Measurements from ENCODE around the gene TUBA1B.

DNA sequence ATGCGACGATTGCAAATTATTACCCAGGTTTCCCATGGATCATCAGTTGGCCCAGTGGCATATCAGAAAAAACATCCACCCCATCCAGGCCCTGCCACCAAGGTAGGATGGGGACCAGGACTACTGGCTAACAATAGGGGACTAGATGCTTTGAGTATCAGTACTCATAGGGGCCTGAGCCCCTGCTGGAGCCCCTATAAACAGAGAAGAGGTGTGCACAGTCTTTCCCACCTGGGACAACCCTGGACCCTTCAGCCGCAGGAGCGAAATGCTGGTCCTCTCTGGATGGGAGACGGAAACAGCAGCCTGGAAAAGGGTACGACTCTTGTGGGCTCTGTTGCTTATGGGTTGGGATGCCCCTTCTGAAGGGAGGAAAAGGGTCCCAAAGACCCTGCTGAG is 42.3 kb downstream of the TUBA1B start:
- TF ChIP-seq, protein P1, sequence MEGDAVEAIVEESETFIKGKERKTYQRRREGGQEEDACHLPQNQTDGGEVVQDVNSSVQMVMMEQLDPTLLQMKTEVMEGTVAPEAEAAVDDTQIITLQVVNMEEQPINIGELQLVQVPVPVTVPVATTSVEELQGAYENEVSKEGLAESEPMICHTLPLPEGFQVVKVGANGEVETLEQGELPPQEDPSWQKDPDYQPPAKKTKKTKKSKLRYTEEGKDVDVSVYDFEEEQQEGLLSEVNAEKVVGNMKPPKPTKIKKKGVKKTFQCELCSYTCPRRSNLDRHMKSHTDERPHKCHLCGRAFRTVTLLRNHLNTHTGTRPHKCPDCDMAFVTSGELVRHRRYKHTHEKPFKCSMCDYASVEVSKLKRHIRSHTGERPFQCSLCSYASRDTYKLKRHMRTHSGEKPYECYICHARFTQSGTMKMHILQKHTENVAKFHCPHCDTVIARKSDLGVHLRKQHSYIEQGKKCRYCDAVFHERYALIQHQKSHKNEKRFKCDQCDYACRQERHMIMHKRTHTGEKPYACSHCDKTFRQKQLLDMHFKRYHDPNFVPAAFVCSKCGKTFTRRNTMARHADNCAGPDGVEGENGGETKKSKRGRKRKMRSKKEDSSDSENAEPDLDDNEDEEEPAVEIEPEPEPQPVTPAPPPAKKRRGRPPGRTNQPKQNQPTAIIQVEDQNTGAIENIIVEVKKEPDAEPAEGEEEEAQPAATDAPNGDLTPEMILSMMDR (IDR thresholded peaks at IDR 0.05 in 4 of 5, conservative IDR thresholded peaks at IDR 0.05 in 1 of 5), result no peak
- no peak for TF ChIP-seq POLR2A (IDR thresholded peaks at IDR 0.05)

All from gastrocnemius medialis (tissue), 4 donors.